ENCODE measurements around the gene SETBP1. TPM values are rescaled to one million over a fixed set of nuclear protein-coding genes. Genes with fewer than 3 reads are reported as not detected.

The SETBP1 gene
- total and polyA plus RNA-seq, 2 of the 13 experiments (the other 11 are each of a cell fraction or from before 2014, with no cell fraction given), result 0.18 to 0.65 TPM

DNA sequence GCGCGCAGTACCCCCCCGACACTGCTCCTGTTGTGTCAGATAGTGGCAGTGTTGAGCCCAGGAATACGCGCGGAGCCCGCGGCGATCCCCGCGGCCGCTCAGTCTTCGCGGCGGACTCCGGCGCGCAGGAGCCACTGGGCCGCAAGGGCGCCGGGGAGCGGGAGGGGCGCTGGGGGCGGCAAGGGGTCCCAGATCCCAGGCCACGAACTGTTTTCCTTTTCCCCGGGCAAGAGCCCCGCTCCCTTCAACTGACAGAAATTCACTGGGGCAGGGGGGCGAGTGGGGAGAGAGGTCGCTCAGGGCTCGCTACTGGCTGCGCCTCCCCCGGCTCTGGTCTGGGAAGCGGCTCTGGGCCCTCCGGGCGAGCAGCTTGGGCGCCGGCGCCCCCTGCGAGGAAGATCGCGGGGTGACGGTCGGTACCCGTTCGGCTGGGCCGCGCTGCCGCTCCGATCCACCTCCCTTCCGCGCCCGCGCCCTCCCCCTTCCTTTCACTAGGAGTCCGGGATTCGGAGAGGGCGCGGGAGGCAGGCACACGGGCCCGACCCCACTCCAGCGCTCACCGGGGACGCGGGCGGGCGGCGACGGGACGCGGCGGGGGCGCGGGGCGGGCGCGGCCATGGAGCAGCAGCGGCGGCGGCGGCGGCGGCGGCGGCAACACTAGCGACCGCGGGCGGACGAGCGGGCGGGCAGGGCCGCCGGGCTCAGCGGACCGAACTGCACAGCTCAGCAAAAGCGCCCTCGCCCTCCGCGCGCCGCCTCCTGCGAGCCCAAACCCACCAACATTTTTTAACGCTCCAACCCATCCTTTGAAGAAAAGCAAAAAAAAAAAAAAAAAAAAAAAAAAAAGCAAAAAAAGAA lies 1.4 kb upstream of the SETBP1 start (continued):
- TF ChIP-seq, protein P1, sequence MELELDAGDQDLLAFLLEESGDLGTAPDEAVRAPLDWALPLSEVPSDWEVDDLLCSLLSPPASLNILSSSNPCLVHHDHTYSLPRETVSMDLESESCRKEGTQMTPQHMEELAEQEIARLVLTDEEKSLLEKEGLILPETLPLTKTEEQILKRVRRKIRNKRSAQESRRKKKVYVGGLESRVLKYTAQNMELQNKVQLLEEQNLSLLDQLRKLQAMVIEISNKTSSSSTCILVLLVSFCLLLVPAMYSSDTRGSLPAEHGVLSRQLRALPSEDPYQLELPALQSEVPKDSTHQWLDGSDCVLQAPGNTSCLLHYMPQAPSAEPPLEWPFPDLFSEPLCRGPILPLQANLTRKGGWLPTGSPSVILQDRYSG (CRISPR knock-in tag; IDR thresholded peaks at IDR 0.05), result no peak
- TF ChIP-seq, protein P2, sequence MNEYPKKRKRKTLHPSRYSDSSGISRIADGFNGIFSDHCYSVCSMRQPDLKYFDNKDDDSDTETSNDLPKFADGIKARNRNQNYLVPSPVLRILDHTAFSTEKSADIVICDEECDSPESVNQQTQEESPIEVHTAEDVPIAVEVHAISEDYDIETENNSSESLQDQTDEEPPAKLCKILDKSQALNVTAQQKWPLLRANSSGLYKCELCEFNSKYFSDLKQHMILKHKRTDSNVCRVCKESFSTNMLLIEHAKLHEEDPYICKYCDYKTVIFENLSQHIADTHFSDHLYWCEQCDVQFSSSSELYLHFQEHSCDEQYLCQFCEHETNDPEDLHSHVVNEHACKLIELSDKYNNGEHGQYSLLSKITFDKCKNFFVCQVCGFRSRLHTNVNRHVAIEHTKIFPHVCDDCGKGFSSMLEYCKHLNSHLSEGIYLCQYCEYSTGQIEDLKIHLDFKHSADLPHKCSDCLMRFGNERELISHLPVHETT (CRISPR knock-in tag; conservative IDR thresholded peaks at IDR 0.05), result no peak
- TF ChIP-seq, protein P3, sequence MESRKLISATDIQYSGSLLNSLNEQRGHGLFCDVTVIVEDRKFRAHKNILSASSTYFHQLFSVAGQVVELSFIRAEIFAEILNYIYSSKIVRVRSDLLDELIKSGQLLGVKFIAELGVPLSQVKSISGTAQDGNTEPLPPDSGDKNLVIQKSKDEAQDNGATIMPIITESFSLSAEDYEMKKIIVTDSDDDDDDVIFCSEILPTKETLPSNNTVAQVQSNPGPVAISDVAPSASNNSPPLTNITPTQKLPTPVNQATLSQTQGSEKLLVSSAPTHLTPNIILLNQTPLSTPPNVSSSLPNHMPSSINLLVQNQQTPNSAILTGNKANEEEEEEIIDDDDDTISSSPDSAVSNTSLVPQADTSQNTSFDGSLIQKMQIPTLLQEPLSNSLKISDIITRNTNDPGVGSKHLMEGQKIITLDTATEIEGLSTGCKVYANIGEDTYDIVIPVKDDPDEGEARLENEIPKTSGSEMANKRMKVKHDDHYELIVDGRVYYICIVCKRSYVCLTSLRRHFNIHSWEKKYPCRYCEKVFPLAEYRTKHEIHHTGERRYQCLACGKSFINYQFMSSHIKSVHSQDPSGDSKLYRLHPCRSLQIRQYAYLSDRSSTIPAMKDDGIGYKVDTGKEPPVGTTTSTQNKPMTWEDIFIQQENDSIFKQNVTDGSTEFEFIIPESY (CRISPR knock-in tag; IDR thresholded peaks at IDR 0.05), result no peak
- TF ChIP-seq, protein P4, sequence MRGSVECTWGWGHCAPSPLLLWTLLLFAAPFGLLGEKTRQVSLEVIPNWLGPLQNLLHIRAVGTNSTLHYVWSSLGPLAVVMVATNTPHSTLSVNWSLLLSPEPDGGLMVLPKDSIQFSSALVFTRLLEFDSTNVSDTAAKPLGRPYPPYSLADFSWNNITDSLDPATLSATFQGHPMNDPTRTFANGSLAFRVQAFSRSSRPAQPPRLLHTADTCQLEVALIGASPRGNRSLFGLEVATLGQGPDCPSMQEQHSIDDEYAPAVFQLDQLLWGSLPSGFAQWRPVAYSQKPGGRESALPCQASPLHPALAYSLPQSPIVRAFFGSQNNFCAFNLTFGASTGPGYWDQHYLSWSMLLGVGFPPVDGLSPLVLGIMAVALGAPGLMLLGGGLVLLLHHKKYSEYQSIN (CRISPR knock-in tag; IDR thresholded peaks at IDR 0.05; ENCODE audit: borderline replicate concordance), result no peak
- TF ChIP-seq MIER2 (CRISPR knock-in tag; IDR thresholded peaks at IDR 0.05) (no peak), KDM5B (CRISPR knock-in tag; IDR thresholded peaks at IDR 0.05; ENCODE audit: borderline replicate concordance) (peak; percentile 41; the same call in 1 of the 2 replicates), BORCS8-MEF2B (CRISPR knock-in tag; IDR thresholded peaks at IDR 0.05) (no peak), ZNF207 (IDR thresholded peaks at IDR 0.05; ENCODE audit: borderline replicate concordance) (no peak), NBN (conservative IDR thresholded peaks at IDR 0.05) (no peak), PRMT3 (CRISPR knock-in tag; IDR thresholded peaks at IDR 0.05; ENCODE audit: borderline replicate concordance, low read depth) (no peak), HNRNPLL (IDR thresholded peaks at IDR 0.05; ENCODE audit: low read depth, low read length, poor library complexity, severe bottlenecking) (peak; percentile 16), CENPX (CRISPR knock-in tag; IDR thresholded peaks at IDR 0.05) (no peak), RFX5 (IDR thresholded peaks at IDR 0.05; ENCODE audit: low read depth, low read length) (no peak), SP140L (CRISPR knock-in tag; IDR thresholded peaks at IDR 0.05; ENCODE audit: borderline replicate concordance) (no peak)
- TF ChIP-seq, protein P5, sequence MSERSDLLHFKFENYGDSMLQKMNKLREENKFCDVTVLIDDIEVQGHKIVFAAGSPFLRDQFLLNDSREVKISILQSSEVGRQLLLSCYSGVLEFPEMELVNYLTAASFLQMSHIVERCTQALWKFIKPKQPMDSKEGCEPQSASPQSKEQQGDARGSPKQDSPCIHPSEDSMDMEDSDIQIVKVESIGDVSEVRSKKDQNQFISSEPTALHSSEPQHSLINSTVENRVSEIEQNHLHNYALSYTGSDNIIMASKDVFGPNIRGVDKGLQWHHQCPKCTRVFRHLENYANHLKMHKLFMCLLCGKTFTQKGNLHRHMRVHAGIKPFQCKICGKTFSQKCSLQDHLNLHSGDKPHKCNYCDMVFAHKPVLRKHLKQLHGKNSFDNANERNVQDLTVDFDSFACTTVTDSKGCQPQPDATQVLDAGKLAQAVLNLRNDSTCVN (CRISPR knock-in tag; IDR thresholded peaks at IDR 0.05; ENCODE audit: borderline replicate concordance), result 0 out of 2 replicates have a peak, but pooled peaks have one; percentile 33
- TF ChIP-seq, protein P6, sequence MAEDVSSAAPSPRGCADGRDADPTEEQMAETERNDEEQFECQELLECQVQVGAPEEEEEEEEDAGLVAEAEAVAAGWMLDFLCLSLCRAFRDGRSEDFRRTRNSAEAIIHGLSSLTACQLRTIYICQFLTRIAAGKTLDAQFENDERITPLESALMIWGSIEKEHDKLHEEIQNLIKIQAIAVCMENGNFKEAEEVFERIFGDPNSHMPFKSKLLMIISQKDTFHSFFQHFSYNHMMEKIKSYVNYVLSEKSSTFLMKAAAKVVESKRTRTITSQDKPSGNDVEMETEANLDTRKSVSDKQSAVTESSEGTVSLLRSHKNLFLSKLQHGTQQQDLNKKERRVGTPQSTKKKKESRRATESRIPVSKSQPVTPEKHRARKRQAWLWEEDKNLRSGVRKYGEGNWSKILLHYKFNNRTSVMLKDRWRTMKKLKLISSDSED (CRISPR knock-in tag; IDR thresholded peaks at IDR 0.05), result no peak
- TF ChIP-seq, protein P7, sequence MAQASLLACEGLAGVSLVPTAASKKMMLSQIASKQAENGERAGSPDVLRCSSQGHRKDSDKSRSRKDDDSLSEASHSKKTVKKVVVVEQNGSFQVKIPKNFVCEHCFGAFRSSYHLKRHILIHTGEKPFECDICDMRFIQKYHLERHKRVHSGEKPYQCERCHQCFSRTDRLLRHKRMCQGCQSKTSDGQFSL (CRISPR knock-in tag; IDR thresholded peaks at IDR 0.05), result no peak
